Fibroblast of the aortic adventitia (primary cell): ENCODE results near the gene MYRF. TPM values are rescaled to one million over a fixed set of nuclear protein-coding genes. Genes with fewer than 3 reads are reported as not detected.

Experiments used
- DNase-seq: peaks from one replicate; pipeline ENCODE4 v3.0.0-alpha.2; 2010; ENCODE audit warnings: low read depth
- H3K4me3 ChIP-seq: 2 replicates; pipeline ENCODE4 v1.5.1; 2011; ENCODE audit warnings: low read depth, mild to moderate bottlenecking, control low read depth, low read length, moderate library complexity
- total RNA-seq: library from RNA; depleted of rRNA; stranded (reverse); fragments of >200 nt; gene quantifications from 2 replicates; pipeline ENCODE4 v1.2.3, GENCODE V29; 2012; ENCODE audit warnings: low replicate concordance
- TF ChIP-seq, protein P1 (sequence below): IDR thresholded peaks from 2 replicates; pipeline ENCODE4 v1.5.1; 2011; ENCODE audit warnings: mild to moderate bottlenecking, low read length, control low read depth, inconsistent platforms; ENCODE audit not compliant: insufficient read depth

The MYRF gene
- total RNA-seq, 1 donor, result 0.18 TPM

DNA sequence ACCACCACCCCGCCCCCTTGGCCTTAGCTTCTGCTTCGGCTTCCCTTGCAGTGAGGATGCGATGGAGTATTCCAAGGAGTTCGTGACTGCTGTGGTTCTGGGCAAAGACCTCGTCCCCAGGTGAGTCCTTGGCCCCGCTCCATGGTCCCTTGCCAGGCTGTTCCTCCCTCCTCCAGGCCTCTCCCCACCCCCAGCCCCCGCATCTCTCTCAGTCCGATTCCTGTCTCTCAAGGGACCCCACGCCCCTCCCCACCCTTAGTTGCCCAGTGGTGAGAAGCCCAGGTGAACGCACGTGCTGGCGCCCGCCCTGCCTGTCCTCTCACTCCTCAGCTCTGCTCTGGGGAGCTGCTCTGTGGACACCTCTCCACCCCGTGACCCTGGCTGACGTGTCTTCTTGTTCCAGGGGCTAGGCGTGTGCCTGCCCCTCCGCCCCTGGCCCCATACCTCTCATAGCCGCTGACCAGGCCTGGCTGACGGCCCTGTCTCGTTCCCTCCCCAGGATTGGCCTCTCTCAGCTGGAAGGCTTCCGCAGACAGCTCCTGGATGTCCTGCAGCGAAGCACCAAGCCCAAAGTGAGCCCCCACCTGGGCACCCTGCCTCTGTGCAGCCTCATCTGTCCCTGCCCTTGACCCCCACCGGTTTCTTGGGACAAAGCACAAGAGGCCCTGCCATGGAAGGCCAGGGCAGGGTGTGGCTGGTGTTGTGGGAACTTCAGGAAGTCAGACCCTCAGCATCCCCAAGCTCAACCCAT is 14.6 kb upstream of the MYRF start:
- no peak for DNase-seq
- TF ChIP-seq, protein P1, sequence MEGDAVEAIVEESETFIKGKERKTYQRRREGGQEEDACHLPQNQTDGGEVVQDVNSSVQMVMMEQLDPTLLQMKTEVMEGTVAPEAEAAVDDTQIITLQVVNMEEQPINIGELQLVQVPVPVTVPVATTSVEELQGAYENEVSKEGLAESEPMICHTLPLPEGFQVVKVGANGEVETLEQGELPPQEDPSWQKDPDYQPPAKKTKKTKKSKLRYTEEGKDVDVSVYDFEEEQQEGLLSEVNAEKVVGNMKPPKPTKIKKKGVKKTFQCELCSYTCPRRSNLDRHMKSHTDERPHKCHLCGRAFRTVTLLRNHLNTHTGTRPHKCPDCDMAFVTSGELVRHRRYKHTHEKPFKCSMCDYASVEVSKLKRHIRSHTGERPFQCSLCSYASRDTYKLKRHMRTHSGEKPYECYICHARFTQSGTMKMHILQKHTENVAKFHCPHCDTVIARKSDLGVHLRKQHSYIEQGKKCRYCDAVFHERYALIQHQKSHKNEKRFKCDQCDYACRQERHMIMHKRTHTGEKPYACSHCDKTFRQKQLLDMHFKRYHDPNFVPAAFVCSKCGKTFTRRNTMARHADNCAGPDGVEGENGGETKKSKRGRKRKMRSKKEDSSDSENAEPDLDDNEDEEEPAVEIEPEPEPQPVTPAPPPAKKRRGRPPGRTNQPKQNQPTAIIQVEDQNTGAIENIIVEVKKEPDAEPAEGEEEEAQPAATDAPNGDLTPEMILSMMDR, result no peak
- H3K4me3 ChIP-seq, result no peak overlapping the region

DNA sequence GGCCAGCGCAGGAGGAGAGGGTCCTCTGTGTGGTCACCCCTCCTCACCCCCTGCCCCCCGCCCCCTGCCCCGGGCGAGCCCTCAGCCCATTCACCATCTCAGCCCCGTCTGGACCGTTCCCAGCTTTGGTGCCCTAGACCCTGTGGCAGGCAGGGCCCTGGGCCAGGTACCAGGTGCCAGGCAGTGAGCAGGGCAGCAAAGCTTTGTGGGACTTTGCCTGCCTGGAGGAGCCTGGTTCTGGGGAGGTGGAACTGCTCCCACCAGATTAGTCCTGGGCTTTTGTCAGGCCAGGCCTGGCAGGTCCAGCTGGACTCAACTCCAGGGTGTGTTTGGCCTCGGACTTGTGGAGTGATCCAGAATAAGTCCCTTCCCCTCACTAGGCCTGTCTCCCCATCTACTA is 13.7 kb upstream of the MYRF start:
- DNase-seq, result no peak
- H3K4me3 ChIP-seq, result no peak overlapping the region
- TF ChIP-seq, protein P1, result no peak

DNA sequence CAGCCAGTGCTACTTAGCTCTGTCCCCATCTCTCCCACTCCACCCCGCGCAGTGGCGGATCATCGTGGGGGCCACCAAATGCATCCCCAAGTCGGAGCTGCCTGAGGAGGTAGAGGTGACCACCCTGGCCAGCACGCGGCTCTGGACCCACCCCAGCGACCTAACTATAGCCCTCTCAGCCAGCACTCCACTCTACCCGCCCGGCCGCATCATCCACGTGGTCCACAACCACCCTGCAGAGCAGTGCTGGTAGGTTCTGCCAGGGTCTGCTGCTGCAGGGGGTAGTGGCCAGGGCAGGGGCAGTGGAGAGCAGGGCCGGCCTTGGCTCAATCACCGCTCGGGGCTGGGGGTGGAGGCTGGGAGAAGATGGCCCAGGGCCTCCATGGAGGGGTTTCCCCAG is 13.0 kb upstream of the MYRF start:
- H3K4me3 ChIP-seq, result no peak overlapping the region
- TF ChIP-seq, protein P1, result no peak
- DNase-seq, result no peak

DNA sequence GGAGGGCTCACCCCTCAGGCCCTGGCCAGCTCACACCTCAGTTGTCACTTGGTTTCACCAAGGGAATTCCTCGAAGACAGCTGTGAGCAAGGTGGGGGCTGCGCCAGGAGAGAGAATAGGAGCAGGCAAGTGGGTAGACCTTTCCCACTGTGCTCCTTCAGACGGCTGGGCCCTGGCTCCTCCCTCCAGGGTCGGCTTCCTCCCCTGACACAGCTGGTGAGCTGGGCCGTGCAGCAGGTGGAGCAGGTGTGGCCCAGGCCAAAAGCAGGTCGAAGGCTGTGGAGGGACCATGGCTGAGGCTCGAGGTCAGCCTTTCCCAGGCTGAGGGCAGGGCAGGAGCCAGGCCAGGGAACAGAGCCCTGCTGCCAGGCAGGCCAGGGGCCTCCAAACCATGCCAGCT is 12.5 kb upstream of the MYRF start:
- no peak overlapping the region for H3K4me3 ChIP-seq
- no peak for DNase-seq
- TF ChIP-seq, protein P1, result no peak

DNA sequence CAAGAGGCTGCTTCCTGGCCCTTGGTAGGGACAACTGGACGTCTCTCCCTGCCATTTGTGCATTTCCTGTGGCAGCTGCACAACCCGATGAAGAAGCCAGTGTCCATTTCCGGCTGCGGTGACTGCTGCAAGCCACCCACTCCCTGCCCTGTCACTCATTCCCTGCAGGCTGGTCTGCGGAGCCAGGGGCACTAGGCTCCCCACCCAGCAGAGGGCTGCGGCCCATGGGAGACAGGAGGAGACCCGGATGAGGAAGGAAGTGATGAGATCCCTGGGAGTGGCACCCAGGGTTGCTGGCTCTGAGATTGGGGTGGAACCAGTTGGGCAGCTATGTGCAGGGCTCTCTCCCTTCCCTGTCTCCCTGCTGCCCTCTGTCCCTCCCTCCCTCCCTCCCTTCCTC is 10.0 kb upstream of the MYRF start:
- no peak for DNase-seq
- no peak overlapping the region for H3K4me3 ChIP-seq
- TF ChIP-seq, protein P1, result no peak

DNA sequence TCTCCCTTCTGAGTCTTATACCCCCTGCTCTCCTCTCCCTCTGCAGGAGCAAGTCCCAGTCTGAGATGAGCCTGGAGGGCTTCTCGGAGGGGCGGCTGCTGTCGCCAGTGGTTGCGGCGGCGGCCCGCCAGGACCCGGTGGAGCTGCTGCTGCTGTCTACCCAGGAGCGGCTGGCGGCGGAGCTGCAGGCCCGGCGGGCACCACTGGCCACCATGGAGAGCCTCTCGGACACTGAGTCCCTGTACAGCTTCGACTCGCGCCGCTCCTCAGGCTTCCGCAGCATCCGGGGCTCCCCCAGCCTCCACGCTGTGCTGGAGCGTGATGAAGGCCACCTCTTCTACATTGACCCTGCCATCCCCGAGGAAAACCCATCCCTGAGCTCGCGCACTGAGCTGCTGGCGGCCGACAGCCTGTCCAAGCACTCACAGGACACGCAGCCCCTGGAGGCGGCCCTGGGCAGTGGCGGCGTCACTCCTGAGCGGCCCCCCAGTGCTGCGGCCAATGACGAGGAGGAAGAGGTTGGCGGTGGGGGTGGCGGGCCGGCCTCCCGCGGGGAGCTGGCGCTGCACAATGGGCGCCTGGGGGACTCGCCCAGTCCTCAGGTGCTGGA is 8.8 kb upstream of the MYRF start:
- TF ChIP-seq, protein P1, result no peak
- no peak for DNase-seq
- no peak overlapping the region for H3K4me3 ChIP-seq
